ENCODE measurements around the gene FADS6.
"Not testable (repeated sequence)": the region's sequence is repeated elsewhere in the genome, so short reads cannot be mapped to it uniquely, and the experiment has no call there.

The FADS6 gene

GRCh38 chr17:74907012-74907411 is 13.6 kb upstream of the FADS6 start:
- no peak overlapping the region for H3K4me3 Mint-ChIP-seq
- DNase-seq, result no peak
- H3K27me3 Mint-ChIP-seq, result peaks cover 20% of the 10 kb centered on the region
- H3K9me3 Mint-ChIP-seq, result no peaks in the 10 kb centered on the region
- H3K27ac Mint-ChIP-seq, result no peak overlapping the region
- H3K4me1 Mint-ChIP-seq (ENCODE audit: low read depth), result peaks cover 5% of the 10 kb centered on the region
- H3K36me3 Mint-ChIP-seq (ENCODE audit: low read depth), result no peaks in the 10 kb centered on the region

- not testable (repeated sequence) for H3K27ac Mint-ChIP-seq; H3K4me3 Mint-ChIP-seq; H3K9me3 Mint-ChIP-seq; H3K36me3 Mint-ChIP-seq (ENCODE audit: low read depth); DNase-seq; H3K4me1 Mint-ChIP-seq (ENCODE audit: low read depth)
- H3K27me3 Mint-ChIP-seq, result peaks cover 24% of the 10 kb centered on the region
Observed at GRCh38 chr17:74906214-74906793, 12.9 kb upstream of the FADS6 start.

GRCh38 chr17:74904687-74905409 is 11.4 kb upstream of the FADS6 start:
- DNase-seq, result no peak

GRCh38 chr17:74903671-74904070 is 10.2 kb upstream of the FADS6 start:
- no peaks in the 10 kb centered on the region for H3K9me3 Mint-ChIP-seq
- H3K27me3 Mint-ChIP-seq, result peaks cover 24% of the 10 kb centered on the region
- peaks cover 5% of the 10 kb centered on the region for H3K4me1 Mint-ChIP-seq (ENCODE audit: low read depth)
- no peaks in the 10 kb centered on the region for H3K36me3 Mint-ChIP-seq (ENCODE audit: low read depth)
- no peak for DNase-seq
- H3K27ac Mint-ChIP-seq, result no peak overlapping the region
- no peak overlapping the region for H3K4me3 Mint-ChIP-seq

More at GRCh38 chr17:74904687-74905409, 11.4 kb upstream of the FADS6 start:
- no peaks in the 10 kb centered on the region for H3K9me3 Mint-ChIP-seq
- no peaks in the 10 kb centered on the region for H3K36me3 Mint-ChIP-seq (ENCODE audit: low read depth)
- H3K27ac Mint-ChIP-seq, result no peak overlapping the region
- peaks cover 24% of the 10 kb centered on the region for H3K27me3 Mint-ChIP-seq
- H3K4me1 Mint-ChIP-seq (ENCODE audit: low read depth), result peaks cover 5% of the 10 kb centered on the region
- no peak overlapping the region for H3K4me3 Mint-ChIP-seq

DNA sequence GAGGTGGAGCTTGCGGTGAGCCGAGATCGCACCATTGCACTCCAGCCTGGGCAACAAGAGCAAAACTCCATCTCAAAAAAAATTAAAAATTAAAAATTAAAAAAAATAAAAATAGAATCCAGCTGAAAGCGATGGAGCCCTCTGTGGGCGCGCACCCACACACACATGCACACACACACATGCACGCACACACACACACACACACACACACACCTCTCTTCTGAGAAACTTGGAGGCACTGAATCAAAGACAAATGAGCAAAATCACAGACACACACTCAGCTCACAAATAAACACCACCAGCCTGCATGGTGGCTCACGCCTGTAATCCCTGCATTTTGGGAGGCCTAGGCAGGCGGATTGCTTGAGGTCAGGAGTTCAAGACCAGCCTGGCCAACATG is 9.6 kb upstream of the FADS6 start:
- Mint-ChIP-seq H3K27ac (no peak overlapping the region), H3K36me3 (ENCODE audit: low read depth) (no peaks in the 10 kb centered on the region), H3K27me3 (peaks cover 24% of the 10 kb centered on the region), H3K4me1 (ENCODE audit: low read depth) (peaks cover 5% of the 10 kb centered on the region), H3K4me3 (no peak overlapping the region), H3K9me3 (no peaks in the 10 kb centered on the region)
- DNase-seq, result no peak

DNA sequence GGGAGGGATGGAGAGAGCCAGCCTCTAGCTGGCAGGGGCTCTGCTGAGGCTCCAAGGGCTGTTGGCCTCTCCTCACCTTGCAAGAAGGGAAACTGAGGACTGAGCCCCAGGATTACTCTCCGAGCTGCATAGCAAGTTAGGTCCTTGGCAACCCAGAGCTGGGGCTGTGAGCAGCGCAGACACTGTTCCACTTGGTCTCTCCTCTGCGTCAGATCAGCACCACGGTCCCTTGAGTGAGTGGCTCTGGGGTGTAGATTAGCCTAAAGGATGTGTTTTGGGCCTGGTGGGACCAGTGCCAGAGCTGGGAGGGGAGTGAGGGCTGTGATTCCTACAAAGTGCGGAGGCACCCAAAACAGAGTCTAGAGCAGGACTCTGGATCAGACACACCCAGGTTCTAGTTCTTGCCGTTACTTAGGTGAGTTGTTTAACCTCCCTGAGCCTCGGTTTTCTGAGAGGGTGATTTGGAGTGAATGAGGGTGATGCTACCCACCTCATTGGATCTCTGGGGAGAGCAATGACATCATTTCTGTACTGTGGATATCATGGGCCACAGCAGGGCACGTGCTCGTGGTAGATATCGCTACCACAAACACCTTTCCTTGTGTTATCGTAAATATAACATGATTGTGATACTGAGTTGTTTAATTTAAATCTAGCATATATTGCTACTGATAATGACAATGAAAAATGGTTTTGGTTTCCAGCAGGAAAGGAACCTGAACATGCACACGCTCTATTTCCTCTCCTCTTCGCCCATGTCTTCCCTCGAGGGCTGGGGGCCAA is 8.1 kb upstream of the FADS6 start:
- peaks cover 5% of the 10 kb centered on the region for H3K4me1 Mint-ChIP-seq (ENCODE audit: low read depth)
- no peak overlapping the region for H3K4me3 Mint-ChIP-seq
- no peak for DNase-seq
- H3K27me3 Mint-ChIP-seq, result peaks cover 28% of the 10 kb centered on the region
- H3K27ac Mint-ChIP-seq, result no peak overlapping the region
- no peaks in the 10 kb centered on the region for H3K36me3 Mint-ChIP-seq (ENCODE audit: low read depth)
- H3K9me3 Mint-ChIP-seq, result no peaks in the 10 kb centered on the region

DNA sequence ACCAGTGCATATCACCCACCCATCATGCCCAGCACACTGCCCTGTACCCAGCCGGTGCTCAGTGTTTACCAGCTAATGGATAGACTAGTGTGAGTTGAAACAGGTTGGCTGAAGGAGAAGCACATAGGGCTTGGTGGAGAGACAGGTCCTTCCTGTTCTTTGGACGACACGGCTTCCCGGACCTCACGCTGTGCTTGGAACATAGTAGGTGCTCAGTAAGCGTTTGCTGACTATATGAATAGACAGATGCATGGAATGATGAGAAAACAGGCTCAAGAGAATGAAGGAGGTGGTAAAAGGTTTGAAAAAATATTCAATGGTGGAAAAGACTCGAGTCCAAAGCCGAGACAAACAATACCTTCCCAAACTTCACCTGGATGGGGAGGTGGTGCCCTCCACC is 6.8 kb upstream of the FADS6 start:
- peaks cover 4% of the 10 kb centered on the region for H3K4me1 Mint-ChIP-seq (ENCODE audit: low read depth)
- H3K36me3 Mint-ChIP-seq (ENCODE audit: low read depth), result no peaks in the 10 kb centered on the region
- no peaks in the 10 kb centered on the region for H3K9me3 Mint-ChIP-seq
- H3K27ac Mint-ChIP-seq, result no peak overlapping the region
- peaks cover 35% of the 10 kb centered on the region for H3K27me3 Mint-ChIP-seq
- DNase-seq, result no peak
- no peak overlapping the region for H3K4me3 Mint-ChIP-seq

DNA sequence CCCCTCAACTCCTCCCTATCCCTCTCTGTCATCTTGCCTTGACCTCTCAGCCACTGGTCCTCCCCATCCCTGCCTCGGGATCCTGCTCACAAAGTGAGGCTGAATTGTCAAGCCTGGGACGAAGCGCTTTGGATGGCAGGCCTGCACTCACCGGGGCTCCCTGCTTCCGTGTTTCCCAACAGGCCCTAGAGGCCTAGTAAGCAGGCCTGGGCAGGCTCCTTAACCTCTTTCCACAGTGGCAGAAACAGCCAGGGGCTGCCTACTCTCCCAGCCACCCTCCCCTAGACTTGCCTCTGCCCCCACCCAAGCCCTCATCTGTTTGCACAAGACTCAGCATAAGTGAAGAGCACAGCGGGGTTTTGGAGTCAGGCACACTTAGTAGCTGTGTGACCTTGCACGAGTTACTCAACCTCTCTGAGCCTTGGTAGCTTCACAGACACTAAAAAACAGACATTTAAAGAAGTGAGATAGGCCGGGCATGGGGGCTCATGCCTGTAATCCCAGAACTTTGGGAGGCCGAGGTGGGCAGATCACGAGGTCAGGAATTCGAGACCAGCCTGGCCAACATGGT is 5.0 kb upstream of the FADS6 start:
- H3K27me3 Mint-ChIP-seq, result peaks cover 39% of the 10 kb centered on the region

DNA sequence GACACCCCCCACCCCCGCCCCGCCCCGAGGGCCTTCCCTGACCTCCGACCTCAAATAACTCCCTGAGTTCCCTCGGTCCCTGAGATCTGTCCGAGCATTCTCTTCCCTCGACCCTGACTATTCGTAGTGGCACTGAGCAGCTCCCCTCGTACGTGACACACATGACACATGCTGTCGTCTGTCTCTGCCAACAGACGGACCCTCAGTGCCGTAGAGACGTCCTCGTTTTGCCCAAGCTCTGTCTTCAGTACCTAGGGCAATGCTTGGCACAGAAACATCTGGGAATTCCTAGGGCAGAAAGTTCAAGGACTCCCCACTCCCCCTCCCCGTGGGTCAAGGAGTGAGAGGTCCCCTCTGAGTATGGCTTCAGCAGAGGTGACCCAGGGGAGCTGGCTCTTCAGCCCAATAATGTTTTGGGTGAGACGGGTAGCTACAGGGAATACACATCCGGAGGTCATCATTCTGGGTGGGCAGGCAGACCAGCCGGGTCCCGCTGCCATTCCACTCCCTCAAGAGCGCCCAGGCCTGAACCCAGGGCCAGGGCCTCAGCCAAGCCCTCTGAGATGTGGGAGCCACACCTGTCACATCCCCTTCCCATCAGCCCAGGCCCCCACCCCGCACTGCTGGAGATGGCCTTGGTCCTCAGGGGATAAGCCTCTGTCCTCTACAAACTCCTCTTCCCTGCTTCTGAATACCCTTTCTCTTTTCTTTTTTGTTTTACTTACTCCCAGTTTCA is 671 bp upstream of the FADS6 start:
- DNase-seq, result no peak
- H3K4me1 Mint-ChIP-seq (ENCODE audit: low read depth), result peaks cover 4% of the 10 kb centered on the region
- H3K4me3 Mint-ChIP-seq, result peak overlapping the region; percentile 55
- H3K27me3 Mint-ChIP-seq, result peaks cover 44% of the 10 kb centered on the region
- H3K36me3 Mint-ChIP-seq (ENCODE audit: low read depth), result no peaks in the 10 kb centered on the region
- H3K27ac Mint-ChIP-seq, result no peak overlapping the region
- no peaks in the 10 kb centered on the region for H3K9me3 Mint-ChIP-seq

More for the DNA sequence above, 5.0 kb upstream of the FADS6 start:
- Mint-ChIP-seq H3K36me3 (ENCODE audit: low read depth) (no peaks in the 10 kb centered on the region), H3K4me1 (ENCODE audit: low read depth) (peaks cover 2% of the 10 kb centered on the region), H3K9me3 (no peaks in the 10 kb centered on the region), H3K27ac (no peak overlapping the region), H3K4me3 (no peak overlapping the region)
- DNase-seq, result no peak

DNA sequence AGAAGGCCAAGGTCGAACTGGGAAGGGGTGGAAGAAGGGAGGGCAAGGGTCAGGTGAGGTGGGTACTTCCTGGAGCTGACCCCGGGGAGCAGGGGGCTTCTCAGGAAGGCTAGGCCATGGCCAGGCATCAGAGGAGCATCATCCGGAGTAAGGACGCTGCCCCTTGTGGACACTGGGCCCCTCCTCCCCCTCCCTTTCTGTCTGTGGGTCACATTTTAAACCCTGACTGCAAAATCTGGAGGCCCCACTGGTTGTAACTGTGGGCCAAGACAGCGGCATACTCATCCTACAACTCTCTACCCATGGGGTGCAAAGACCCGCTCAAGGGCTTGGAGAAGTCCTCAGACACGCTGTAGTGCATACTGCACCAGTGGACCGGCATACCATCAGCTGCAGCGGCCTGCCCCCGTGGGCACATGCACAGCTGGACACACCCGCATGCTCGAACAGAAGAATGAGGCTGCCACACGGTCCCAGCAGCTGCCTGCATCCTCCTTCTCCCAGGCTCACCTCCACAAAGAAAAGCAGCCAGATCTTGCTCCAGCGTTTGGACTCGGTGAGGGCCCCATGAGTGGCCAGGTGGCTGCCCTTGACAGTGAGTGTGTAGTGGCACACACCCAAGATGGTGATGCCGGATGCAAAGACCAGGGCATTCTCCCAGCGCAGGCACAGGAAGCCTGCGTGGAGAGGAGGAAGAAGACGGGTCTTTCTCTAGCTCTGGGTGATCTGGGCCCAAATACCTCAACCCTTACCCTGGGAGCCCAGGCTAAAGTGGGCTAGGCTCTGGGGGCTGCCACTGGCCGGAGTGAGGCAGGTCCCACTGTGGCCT is 1.2 kb downstream of the FADS6 start:
- Mint-ChIP-seq H3K27me3 (peaks cover 46% of the 10 kb centered on the region), H3K4me1 (ENCODE audit: low read depth) (peaks cover 4% of the 10 kb centered on the region), H3K36me3 (ENCODE audit: low read depth) (no peaks in the 10 kb centered on the region), H3K27ac (no peak overlapping the region), H3K4me3 (no peak overlapping the region), H3K9me3 (no peaks in the 10 kb centered on the region)
- DNase-seq, result no peak

DNA sequence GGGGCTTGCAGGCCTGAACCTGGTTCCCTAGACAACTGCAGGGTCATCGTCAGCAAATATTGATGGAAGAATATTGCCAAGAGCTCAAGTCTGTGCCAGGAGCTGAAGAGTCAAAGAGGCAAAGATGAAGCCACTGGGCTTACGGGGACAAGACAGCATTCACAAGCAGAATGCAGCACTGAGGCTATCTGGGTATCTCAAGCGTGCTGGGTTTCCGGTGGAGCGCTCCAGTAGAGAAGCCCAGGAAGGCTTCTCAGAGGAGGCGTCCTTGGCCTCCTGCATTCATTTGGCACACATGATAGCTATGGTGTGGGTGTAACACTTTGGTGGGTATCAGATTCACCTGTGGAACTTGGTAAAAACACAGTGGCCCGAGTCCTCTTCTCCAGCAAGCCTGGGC is 2.9 kb downstream of the FADS6 start:
- no peak for DNase-seq
- Mint-ChIP-seq H3K4me1 (ENCODE audit: low read depth) (peaks cover 4% of the 10 kb centered on the region), H3K27ac (no peak overlapping the region), H3K27me3 (peaks cover 46% of the 10 kb centered on the region), H3K9me3 (no peaks in the 10 kb centered on the region), H3K4me3 (no peak overlapping the region), H3K36me3 (ENCODE audit: low read depth) (no peaks in the 10 kb centered on the region)

GRCh38 chr17:74888469-74888868 is 5.0 kb downstream of the FADS6 start:
- Mint-ChIP-seq H3K9me3 (no peaks in the 10 kb centered on the region), H3K36me3 (ENCODE audit: low read depth) (no peaks in the 10 kb centered on the region), H3K27me3 (peaks cover 36% of the 10 kb centered on the region), H3K27ac (no peak overlapping the region), H3K4me1 (ENCODE audit: low read depth) (peaks cover 3% of the 10 kb centered on the region), H3K4me3 (no peak overlapping the region)
- no peak for DNase-seq

- no peaks in the 10 kb centered on the region for H3K36me3 Mint-ChIP-seq (ENCODE audit: low read depth)
- H3K27me3 Mint-ChIP-seq, result peaks cover 23% of the 10 kb centered on the region
Observed at GRCh38 chr17:74883241-74883745, 10.1 kb downstream of the FADS6 start.

More at GRCh38 chr17:74883241-74883745, 10.1 kb downstream of the FADS6 start:
- Mint-ChIP-seq H3K9me3 (no peaks in the 10 kb centered on the region), H3K4me3 (no peak overlapping the region), H3K27ac (no peak overlapping the region), H3K4me1 (ENCODE audit: low read depth) (no peaks in the 10 kb centered on the region)
- no peak for DNase-seq
